CD4-positive, alpha-beta T cell treated with Interleukin-6 for 4 hours (primary cell): ENCODE measurements around the gene CD84.

Experiments
- DNase-seq: peaks from one replicate; pipeline ENCODE4 v3.0.0-alpha.2; 2020; ENCODE audit warnings: mixed read lengths

Gene CD84

GRCh38 chr1:160579216-160579701 is at the start of gene CD84:
CD84 (minus strand) TSS chr1:160579496; CDS start chr1:160579437, 59 bp downstream.
- DNase-seq, result peak; percentile 25

- peak; percentile 65 for DNase-seq
Observed at GRCh38 chr1:160628799-160629263, 49.5 kb upstream of the CD84 start.

DNA sequence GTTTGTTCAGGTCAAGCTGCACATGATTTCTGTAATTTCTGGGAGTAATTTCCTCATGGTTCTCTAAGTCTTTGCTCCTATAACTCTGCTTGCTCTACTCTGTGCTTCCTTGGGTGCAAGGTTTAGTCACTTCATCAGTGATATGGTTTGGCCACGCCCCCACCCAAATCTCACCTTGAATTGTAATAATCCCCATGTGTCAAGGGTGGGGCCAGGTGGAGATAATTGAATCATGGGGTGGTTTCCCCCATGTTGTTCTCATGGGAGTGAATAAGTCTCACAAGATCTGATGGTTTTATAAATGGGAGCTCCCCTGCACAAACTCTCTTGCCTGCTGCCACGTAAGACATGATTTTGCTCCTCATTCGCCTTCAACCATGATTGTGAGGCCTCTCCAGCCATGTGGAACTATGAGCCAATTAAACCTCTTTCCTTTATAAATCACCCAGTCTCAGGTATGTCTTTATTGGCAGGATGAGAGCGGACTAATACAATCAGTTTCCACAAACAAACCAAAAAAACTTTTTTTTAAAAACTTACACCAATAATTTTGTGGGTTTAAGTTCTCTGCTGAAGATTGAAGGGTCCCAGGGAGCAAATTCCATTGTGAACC is 48.5 kb upstream of the CD84 start:
- peak; percentile 69 for DNase-seq

DNA sequence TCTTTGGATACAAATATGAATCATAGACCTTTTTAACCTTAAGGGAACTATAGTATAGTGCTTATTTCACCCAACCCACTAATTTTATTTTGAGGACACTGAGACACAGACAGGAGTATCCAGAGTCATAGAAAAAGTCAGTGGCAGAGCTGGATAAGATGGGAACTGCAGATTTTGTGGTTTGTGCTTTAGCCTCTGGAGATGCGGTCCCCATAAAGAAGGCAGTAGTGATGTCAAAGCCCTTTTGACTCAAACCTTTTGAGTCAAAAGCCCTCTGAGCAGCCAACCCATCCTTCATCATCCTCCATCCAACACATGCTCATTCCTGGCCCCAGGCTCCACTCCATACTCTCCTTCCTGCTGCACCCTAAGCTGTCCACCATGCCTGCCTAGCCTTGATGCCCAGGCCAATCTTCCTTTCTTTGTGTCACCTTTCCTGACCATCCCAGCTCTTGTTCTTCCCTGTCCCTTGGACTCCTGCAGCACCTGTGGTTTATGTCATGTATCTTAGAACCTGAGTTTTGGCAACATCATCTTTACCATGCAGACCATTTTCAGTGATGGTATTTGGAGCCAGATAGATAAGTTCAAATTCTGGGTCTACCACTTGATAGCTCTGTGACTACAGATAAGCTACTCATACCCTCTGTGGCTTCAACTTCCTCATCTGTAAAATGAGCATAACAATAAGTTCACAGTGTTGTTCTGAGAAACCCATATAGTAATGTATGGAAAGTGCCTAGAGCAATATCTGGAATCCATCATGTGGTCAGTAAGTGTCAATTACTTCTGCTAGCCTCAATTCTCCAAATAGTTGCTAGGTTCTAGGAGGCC is 47.4 kb upstream of the CD84 start:
- no peak for DNase-seq

DNA sequence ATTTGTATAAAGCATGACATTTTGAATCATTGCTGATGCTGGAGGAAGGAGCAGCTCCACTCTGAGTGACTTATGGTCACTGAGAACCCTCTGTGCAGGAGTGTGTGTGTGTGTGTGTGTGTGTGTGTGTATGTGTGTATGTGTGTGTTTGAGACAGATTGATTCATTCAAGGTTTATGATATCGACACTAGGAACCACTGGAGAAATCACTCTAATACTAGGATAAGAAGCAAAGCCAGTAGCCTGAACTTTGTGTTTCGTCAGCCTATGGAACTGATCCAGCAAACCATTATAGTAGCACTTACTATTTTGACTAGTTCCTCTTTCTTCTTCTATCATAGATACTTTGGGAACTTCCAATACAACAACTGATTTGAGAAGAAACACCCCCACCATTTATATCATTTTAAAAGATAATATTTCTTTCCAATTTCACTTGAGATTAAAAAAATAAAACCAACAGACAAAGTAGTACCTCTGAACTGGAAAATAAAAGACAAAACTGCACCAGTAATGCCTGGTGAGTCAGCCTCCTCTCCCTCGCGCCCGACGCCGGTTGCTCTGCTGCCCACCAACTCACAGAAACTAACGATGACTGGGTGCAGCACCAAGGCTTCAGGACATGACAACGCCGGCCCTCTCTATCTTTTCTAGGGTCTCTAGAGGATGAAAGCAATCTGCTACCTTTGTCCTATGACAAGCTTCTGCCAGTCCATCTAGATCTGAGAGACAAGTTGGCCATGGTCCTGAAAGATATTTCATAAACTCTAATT is 46.6 kb upstream of the CD84 start:
- peak; percentile 78 for DNase-seq

DNA sequence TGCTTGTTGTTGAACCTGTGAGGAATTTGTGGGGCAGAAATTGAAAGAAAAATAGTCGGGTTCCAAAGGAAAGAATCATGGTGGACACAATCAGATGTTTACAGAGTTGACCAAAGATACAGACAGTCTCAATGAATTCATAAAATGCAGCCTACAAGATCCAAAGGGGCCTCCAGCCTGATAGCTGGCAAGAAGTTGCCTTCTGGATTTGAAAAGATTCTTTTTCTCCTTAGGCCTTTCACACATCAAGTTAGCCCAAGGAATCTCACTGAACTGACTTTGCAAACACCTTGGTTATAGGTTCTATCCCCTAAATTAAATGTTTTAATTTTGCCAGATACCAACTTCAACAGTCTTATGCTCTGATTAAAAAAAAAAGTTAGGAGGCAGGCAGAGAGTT is 46.0 kb upstream of the CD84 start:
- DNase-seq, result no peak

GRCh38 chr1:160624464-160624863 is 45.2 kb upstream of the CD84 start:
- DNase-seq, result no peak

- no peak for DNase-seq
Observed at GRCh38 chr1:160623862-160624261, 44.6 kb upstream of the CD84 start.

- peak; percentile 50 for DNase-seq
Observed at GRCh38 chr1:160623227-160623633, 43.9 kb upstream of the CD84 start.

GRCh38 chr1:160622501-160623226 is 43.4 kb upstream of the CD84 start:
- DNase-seq, result no peak

GRCh38 chr1:160621633-160622413 is 42.5 kb upstream of the CD84 start:
- no peak for DNase-seq

GRCh38 chr1:160620942-160621632 is 41.8 kb upstream of the CD84 start:
- no peak for DNase-seq

DNA sequence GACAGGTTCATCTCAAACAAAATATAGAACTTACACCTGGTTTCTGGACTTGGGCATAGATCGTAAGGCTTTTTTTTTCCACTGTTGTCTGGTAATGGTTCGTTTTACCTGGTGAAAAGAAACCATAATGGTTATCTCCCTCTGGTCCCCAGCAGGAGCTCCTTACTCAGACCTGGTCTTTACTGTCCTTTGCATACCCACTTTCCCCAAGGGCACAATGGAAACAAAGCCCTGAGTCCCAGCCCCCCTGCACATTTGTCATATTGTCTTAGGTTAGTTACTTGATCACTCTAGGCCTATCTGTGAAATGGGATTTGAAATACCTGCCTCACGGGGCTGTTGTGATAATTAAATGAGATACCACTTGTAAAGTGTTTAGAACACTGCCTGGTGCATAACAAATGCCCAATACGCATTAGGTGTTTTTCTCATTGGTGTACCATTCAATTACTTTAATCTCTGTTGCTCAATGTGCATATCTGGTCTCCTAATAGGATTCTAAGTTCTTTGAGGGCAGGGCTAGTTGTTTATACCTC is 40.5 kb upstream of the CD84 start:
- no peak for DNase-seq

DNA sequence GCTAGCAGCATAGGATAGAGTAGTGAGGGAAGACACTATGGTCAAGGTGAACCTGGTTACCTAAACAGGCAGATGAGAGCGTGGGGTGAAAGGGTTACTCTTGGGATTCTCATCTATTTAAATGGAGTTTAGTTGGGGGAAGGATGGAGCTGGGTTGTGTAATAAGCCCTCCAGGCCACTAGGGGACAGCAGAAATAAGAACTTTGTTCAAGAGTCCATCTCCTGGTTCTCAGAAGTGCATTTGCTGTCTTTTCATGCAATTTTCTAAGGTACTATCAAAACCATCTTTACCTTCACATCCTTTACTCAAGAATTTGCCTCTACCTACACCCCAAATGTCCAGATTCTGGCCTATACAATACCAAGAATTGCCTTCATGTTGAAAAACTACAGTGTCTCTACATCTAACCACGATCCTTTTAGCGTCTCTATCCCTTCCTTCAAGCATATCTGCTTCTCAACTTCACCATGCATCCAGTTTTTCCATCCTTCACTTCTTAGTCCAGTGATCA is 39.5 kb upstream of the CD84 start:
- DNase-seq, result peak; percentile 52

GRCh38 chr1:160618327-160618726 is 39.0 kb upstream of the CD84 start:
- DNase-seq, result no peak

DNA sequence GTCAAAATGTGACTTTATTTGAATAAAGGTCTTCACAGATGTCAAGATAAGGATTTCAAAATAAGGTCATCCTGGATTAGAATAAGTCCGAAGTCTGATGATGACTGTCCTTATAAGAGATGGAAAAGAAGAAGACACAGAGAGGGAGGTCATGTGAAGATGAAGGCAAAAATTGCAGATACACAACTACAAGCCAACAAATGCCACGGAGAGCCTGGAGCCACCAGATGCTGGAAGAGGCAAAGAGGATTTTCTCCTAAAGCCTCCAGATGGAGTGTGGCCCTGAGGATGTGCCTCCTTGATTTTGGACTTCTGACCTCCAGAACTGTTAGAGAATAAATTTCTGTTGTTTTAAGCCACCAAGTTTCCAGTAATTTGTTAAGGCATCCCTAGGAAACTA is 36.4 kb upstream of the CD84 start:
- DNase-seq, result no peak

GRCh38 chr1:160614410-160614809 is 35.1 kb upstream of the CD84 start:
- no peak for DNase-seq

GRCh38 chr1:160612613-160613218 is 33.4 kb upstream of the CD84 start:
- no peak for DNase-seq

DNA sequence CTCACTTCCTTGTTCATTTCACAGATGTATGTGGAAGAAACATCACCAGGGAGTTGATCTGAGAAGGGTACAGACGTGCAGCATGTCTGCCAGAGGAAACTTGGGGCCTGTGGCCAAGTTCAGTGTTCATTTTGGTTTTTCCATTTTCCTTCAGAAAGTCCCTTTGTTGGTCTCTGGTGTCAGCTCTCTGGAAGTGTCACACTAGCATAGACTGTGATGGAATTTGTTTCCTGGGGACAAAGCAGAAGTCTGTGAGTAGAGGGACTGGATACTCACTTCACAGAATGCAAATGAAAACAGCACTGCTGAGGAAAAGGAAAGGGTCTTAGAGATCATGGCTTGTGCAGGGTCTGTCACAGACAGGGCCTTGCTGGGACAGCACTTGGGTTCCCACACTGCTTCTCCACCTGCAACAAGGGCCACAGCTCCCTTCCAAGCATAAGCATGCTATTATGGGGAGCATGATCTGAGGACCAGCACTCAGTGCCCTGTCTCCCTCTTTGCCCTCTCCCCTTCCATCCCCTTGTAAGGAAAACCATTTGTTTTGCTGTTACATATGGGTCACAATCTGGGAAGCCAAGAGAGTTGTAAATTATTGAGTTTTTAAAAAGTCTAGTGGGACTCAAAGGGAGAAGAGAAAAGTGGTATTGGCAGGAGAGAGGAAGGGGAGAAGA is 31.4 kb upstream of the CD84 start:
- DNase-seq, result no peak

GRCh38 chr1:160608941-160609340 is 29.6 kb upstream of the CD84 start:
- no peak for DNase-seq
